Loucy (cell line): ENCODE measurements around the gene PRB4.

ENCODE experiments used
- EZH2phosphoT487 ChIP-seq: fragments of 200-600 bp; IDR thresholded peaks from 2 replicates; pipeline ENCODE4 v1.6.1; 2018; ENCODE audit warnings: antibody characterized with exemption, mild to moderate bottlenecking, moderate library complexity, borderline replicate concordance
- TF ChIP-seq, protein P1 (sequence below): fragments of 200-600 bp; sonication (generic); conservative IDR thresholded peaks from 2 replicates; pipeline ENCODE4 v1.5.1; 2014; ENCODE audit warnings: mild to moderate bottlenecking, antibody characterized with exemption, low read length

DNA sequence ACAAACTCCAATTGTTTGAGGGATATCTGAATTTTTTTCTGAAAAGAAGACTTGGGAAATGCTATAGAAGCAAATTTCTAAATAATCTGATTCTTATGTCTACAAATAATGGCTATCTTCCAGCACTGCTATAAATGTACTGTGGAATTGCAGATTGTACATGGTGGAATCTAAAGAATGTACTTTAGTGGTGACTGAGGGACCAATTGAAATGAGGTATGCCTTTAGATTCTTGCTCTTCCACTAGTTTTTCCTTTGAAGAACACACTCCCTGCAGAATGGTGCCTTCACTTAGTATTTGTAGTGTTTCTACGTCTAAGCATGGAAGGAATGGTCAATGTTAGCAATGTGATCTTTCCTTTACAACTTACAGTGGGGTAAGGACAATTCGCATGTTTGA, 11.7 kb upstream of the PRB4 start:
- TF ChIP-seq, protein P1, sequence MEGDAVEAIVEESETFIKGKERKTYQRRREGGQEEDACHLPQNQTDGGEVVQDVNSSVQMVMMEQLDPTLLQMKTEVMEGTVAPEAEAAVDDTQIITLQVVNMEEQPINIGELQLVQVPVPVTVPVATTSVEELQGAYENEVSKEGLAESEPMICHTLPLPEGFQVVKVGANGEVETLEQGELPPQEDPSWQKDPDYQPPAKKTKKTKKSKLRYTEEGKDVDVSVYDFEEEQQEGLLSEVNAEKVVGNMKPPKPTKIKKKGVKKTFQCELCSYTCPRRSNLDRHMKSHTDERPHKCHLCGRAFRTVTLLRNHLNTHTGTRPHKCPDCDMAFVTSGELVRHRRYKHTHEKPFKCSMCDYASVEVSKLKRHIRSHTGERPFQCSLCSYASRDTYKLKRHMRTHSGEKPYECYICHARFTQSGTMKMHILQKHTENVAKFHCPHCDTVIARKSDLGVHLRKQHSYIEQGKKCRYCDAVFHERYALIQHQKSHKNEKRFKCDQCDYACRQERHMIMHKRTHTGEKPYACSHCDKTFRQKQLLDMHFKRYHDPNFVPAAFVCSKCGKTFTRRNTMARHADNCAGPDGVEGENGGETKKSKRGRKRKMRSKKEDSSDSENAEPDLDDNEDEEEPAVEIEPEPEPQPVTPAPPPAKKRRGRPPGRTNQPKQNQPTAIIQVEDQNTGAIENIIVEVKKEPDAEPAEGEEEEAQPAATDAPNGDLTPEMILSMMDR = no peak
- no peak for TF ChIP-seq EZH2phosphoT487
